ENCODE data around the gene SIL1. TPM values are rescaled to one million over a fixed set of nuclear protein-coding genes. Genes with fewer than 3 reads are reported as not detected.
A peak's percentile ranks its signal among the peaks of the same experiment; 100 is the strongest.
"Not testable (repeated sequence)": the region's sequence is repeated elsewhere in the genome, so short reads cannot be mapped to it uniquely, and the experiment has no call there.

The SIL1 gene
- total RNA-seq, 1 donor from 2014 or later, result 55.4 TPM

- DNase-seq (ENCODE audit: low read depth, low spot score), result no peak
Measured at GRCh38 chr5:139075066-139076050, 122.8 kb downstream of the SIL1 start.

- DNase-seq (ENCODE audit: low read depth, low spot score), result not testable (repeated sequence)
Measured at GRCh38 chr5:139073956-139074355, 124.2 kb downstream of the SIL1 start.

- no peak for DNase-seq (ENCODE audit: low read depth, low spot score)
Measured at GRCh38 chr5:139068494-139069151, 129.5 kb downstream of the SIL1 start.

- DNase-seq (ENCODE audit: low read depth, low spot score), result no peak
Measured at GRCh38 chr5:139068060-139068459, 130.1 kb downstream of the SIL1 start.

GRCh38 chr5:139065306-139065705, 132.9 kb downstream of the SIL1 start:
- DNase-seq (ENCODE audit: low read depth, low spot score), result no peak

GRCh38 chr5:139064613-139065012, 133.6 kb downstream of the SIL1 start:
- DNase-seq (ENCODE audit: low read depth, low spot score), result no peak

- no peak for DNase-seq (ENCODE audit: low read depth, low spot score)
Measured at GRCh38 chr5:139063664-139064054, 134.5 kb downstream of the SIL1 start.

GRCh38 chr5:139062910-139063663, 135.1 kb downstream of the SIL1 start:
- no peak for DNase-seq (ENCODE audit: low read depth, low spot score)

GRCh38 chr5:139061856-139062255, 136.3 kb downstream of the SIL1 start:
- DNase-seq (ENCODE audit: low read depth, low spot score), result no peak

GRCh38 chr5:139061274-139061673, 136.9 kb downstream of the SIL1 start:
- DNase-seq (ENCODE audit: low read depth, low spot score), result peak; percentile 5

- DNase-seq (ENCODE audit: low read depth, low spot score), result no peak
Measured at GRCh38 chr5:139058121-139058520, 140.0 kb downstream of the SIL1 start.

GRCh38 chr5:139057045-139057939, 140.9 kb downstream of the SIL1 start:
- DNase-seq (ENCODE audit: low read depth, low spot score), result not testable (repeated sequence)

GRCh38 chr5:139052975-139053374, 145.2 kb downstream of the SIL1 start:
- DNase-seq (ENCODE audit: low read depth, low spot score), result no peak

- DNase-seq (ENCODE audit: low read depth, low spot score), result no peak
Measured at GRCh38 chr5:139051392-139051791, 146.8 kb downstream of the SIL1 start.

- no peak for DNase-seq (ENCODE audit: low read depth, low spot score)
Measured at GRCh38 chr5:139050432-139050831, 147.7 kb downstream of the SIL1 start.

- DNase-seq (ENCODE audit: low read depth, low spot score), result no peak
Measured at GRCh38 chr5:139049780-139050179, 148.4 kb downstream of the SIL1 start.

GRCh38 chr5:139046551-139046950, 151.6 kb downstream of the SIL1 start:
- DNase-seq (ENCODE audit: low read depth, low spot score), result no peak

GRCh38 chr5:139043157-139043905, 154.8 kb downstream of the SIL1 start:
- DNase-seq (ENCODE audit: low read depth, low spot score), result no peak

- DNase-seq (ENCODE audit: low read depth, low spot score), result no peak
Measured at GRCh38 chr5:139040081-139040480, 158.1 kb downstream of the SIL1 start.

Measured in pulmonary artery endothelial cell (primary cell).